GM21447 (cell line): ENCODE measurements around the gene MRPS18A.
"Not testable (repeated sequence)": the region's sequence is repeated elsewhere in the genome, so short reads cannot be mapped to it uniquely, and the experiment has no call there.

ENCODE experiments used
- ATAC-seq: cut with Tn5 transposase; IDR thresholded peaks from one replicate; pipeline ENCODE4 v1.9.1; 2021; ENCODE audit not compliant: unreplicated experiment

MRPS18A gene

DNA sequence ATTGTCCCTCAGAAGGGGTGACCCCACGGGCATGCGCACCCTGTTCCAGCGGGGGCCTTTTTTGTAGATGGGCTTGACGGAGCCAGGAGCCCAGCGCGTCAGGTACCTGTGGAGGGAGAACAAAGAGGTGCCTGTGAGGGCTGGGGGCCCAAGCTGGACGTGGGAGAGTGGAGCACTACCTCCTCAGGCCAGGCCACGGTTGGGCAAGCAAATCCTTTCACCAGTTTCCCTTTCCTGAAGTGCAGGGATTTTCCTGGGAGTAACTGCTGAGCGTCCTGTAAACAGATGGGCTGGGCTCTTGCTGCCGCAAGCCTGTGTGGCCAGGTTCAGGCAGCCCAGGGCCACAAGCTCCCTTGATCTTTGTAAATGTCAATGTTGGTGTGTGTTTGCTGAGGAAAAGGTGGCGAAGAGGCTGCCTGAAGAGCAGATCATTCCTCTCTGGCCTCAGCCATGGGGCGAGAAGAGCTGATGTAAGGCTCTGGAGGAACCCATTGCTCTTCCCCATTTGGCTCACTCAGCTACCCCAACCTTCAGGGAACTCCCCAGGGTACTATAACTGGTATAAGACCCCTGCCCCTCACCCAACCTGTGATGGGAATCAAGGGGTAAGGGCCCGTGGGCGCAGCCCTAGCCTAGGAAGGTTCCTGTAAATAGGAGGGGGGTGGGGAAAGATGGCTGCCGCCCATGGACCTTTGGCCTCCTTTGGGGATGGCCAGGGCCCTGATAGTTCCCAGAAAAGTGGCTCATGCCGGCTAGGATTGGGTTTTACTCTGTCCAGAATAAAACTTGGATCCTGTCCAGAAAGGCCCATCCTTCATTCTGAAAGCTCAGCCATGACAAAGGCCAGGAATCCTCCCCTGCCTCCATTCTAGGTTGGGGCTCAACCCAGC, 15.5 kb downstream of the MRPS18A start:
- ATAC-seq, result no peak

- ATAC-seq, result no peak
These were observed 16.4 kb downstream of the MRPS18A start for GRCh38 chr6:43671011-43671800.

- ATAC-seq, result no peak
These were observed 17.0 kb downstream of the MRPS18A start for GRCh38 chr6:43670623-43670986.

GRCh38 chr6:43669922-43670622, 17.5 kb downstream of the MRPS18A start:
- ATAC-seq, result no peak

- no peak for ATAC-seq
These were observed 18.3 kb downstream of the MRPS18A start for GRCh38 chr6:43669050-43669921.

DNA sequence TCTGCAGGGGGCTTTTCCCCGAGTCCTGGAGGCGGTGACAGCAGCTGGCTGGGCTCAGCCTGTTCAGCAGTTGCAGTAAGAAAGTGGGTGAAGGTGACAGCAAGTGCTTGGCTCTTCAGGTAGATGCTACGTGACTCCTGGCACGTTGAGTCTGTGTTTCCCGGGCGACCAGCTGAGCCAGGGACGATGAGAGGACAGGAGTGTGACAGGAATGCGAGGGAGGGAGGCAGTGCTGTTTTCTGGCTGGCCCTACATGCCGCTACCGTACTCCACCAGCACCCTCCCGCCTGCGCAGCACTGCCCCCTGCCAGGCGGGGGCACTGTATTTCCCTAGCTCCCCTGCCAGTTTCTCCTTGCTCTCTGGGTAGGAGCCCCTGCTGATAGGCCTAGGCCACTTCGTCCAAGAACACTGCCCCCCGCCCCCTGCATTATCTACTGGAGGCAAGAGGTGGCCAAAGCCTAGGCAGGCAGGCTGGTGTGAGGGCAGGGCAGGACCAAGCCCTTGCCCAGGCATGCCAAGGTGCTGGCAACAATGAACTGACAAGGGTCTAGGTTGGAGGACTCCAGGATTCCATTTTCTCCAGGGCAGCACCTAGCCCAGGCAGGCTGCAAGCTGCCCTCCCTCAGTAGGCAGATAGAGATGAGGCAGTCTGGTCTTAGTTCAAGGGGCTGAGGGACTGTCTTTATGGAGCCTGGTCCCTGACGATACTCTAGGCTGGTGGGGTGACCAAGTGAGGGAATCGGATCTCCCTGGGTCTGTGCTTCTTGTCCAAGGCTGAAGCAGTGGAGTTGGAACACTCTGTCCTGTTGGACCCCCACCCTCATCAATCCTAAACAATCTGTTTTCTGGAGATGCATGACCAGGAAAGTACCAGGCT, 19.2 kb downstream of the MRPS18A start:
- ATAC-seq, result peak; percentile 51

GRCh38 chr6:43667245-43668150, 20.1 kb downstream of the MRPS18A start:
- ATAC-seq, result peak; percentile 34

DNA sequence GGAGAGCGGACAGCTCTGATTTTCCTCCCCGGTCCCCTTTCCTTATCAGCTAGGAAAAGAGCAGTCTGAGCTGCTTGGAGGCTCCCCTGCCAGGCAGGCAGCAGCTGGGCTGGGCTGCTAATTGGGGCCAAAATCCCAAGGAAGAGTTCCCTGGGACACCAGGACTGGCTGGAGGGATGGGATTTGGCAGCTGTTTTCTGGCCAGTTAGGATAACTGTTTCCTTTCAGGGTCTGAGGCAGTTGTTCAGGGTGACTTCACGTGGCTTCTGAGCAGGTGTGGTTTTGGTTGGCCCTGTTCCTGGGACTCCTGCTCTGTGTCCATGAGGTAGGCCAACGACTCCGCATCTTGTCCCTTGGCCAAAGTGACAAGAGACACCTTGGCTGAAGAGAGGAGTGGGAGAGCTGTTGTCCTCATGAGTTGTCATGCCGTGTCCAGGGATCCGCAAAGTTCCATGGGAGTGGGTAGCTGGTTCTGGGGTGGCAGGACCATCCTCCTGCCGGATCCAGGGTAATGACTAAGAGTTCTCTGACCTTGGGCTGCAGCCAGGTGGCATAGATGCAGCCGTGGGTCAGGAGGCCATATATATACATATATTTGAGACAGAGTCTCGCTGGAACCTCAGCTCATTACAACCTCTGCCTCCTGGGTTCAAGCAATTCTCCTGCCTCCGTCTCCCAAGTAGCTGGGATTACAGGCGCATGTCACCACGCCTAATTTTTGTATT, 21.2 kb downstream of the MRPS18A start:
- ATAC-seq, result no peak

GRCh38 chr6:43665376-43665775, 22.2 kb downstream of the MRPS18A start:
- no peak for ATAC-seq

GRCh38 chr6:43662948-43663347, 24.6 kb downstream of the MRPS18A start:
- not testable (repeated sequence) for ATAC-seq

GRCh38 chr6:43658161-43658560, 29.4 kb downstream of the MRPS18A start:
- no peak for ATAC-seq

GRCh38 chr6:43657221-43657802, 30.3 kb downstream of the MRPS18A start:
- ATAC-seq, result no peak

GRCh38 chr6:43652822-43653221, 34.8 kb downstream of the MRPS18A start:
- not testable (repeated sequence) for ATAC-seq

DNA sequence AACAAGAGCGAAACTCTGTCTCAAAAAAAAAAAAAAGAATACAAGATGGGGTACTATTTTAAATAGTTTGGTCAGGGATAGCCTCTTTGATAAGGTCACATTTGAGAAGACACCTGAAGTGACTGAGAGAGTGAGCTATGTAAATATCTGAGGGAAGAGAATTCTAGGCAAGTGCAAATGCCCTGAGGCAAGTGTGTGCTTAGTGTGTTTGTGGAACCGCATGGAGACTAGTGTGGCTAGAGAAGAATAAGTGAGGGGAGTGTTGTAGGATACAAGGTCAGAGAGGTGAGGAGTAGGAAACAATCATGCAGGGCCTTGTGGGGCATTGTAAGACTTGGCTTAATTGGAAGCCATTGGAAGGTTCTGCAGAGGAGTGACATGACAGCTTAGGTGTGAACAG, 39.3 kb downstream of the MRPS18A start:
- ATAC-seq, result no peak

GRCh38 chr6:43647613-43648012, 40.0 kb downstream of the MRPS18A start:
- no peak for ATAC-seq

- ATAC-seq, result no peak
These were observed 42.0 kb downstream of the MRPS18A start for GRCh38 chr6:43645613-43645964.

DNA sequence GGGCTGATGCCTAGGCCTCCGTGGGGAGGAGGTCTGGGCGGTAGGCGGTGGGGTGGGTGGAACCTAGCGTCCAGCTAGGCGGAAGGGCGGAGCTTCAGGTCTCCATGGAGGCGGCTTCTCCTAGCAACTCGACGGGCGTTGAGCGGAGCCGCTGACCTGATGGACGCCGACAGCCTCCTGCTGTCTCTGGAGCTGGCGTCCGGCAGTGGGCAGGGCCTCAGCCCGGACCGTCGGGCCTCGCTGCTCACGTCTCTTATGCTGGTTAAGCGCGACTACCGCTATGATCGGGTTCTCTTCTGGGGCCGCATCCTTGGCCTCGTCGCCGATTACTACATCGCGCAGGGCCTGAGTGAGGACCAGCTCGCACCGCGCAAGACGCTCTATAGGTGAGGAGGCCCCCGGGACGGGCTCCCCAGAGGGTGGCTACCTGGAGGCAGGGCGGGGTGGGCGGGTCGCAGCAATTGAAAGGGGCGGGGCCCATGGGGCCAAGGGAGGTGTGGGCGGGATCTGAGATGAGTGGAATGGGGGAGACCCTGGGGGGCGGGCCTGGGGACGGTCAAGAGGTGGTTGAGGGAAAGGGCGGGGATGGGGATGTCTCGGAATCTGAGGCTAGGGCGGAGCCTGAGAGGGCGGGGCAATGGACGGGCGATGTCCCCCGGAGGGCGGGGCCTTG, 42.5 kb downstream of the MRPS18A start, which contains the start of gene RSPH9:
TSS of gene RSPH9 (plus strand) at position 97 of the 673 bp plus-strand sequence. CDS start at position 160, 63 bp downstream.
- peak; percentile 70 for ATAC-seq
